Measurements from ENCODE around the gene EPB41L1.

DNA sequence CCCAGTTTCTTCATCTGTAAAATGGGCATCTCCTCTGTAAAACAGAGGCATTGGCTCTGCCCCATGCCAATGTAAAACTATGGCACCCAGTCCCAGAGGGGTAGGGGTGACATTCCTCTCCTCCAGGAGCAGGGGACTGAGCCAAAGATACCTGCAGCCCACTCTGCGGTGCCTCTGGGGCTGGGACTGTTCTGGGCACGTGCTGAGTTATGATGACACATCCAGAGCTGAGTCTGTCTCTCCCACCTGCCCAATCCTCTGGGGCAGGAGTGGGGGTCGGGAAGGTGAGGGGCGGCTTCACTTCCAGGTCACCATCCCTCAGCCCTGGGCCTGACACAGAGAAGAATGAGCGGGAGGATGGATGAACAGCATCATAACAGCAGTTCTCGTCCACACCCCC, 111.6 kb downstream of the EPB41L1 start:
- TF ChIP-seq, protein P1, sequence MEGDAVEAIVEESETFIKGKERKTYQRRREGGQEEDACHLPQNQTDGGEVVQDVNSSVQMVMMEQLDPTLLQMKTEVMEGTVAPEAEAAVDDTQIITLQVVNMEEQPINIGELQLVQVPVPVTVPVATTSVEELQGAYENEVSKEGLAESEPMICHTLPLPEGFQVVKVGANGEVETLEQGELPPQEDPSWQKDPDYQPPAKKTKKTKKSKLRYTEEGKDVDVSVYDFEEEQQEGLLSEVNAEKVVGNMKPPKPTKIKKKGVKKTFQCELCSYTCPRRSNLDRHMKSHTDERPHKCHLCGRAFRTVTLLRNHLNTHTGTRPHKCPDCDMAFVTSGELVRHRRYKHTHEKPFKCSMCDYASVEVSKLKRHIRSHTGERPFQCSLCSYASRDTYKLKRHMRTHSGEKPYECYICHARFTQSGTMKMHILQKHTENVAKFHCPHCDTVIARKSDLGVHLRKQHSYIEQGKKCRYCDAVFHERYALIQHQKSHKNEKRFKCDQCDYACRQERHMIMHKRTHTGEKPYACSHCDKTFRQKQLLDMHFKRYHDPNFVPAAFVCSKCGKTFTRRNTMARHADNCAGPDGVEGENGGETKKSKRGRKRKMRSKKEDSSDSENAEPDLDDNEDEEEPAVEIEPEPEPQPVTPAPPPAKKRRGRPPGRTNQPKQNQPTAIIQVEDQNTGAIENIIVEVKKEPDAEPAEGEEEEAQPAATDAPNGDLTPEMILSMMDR (conservative IDR thresholded peaks at IDR 0.05; ENCODE audit: low read depth, low read length), result no peak
- no peak for TF ChIP-seq EZH2 (IDR thresholded peaks at IDR 0.05; ENCODE audit: borderline replicate concordance, low read depth, low read length, poor library complexity, severe bottlenecking)
